KOPT-K1 (cell line): Measurements from ENCODE around the gene IL18RAP.

ENCODE experiments used
- H3K27ac ChIP-seq: fragments of 200-600 bp; sonication (generic); 2 replicates; pipeline ENCODE4 v1.5.1; 2016; ENCODE audit warnings: antibody characterized with exemption, mild to moderate bottlenecking, low read depth, low read length; ENCODE audit not compliant: poor library complexity, severe bottlenecking
- H3K36me3 ChIP-seq: fragments of 200-600 bp; sonication (generic); 2 replicates; pipeline ENCODE4 v1.5.1; 2017; ENCODE audit warnings: antibody characterized with exemption, mild to moderate bottlenecking, low read length, moderate library complexity; ENCODE audit not compliant: insufficient read depth
- H3K9me3 ChIP-seq: fragments of 200-600 bp; sonication (generic); 2 replicates; pipeline ENCODE4 v1.5.1; 2017; ENCODE audit warnings: antibody characterized with exemption, low read length, mild to moderate bottlenecking; ENCODE audit not compliant: insufficient read depth, poor library complexity, severe bottlenecking

IL18RAP gene

DNA sequence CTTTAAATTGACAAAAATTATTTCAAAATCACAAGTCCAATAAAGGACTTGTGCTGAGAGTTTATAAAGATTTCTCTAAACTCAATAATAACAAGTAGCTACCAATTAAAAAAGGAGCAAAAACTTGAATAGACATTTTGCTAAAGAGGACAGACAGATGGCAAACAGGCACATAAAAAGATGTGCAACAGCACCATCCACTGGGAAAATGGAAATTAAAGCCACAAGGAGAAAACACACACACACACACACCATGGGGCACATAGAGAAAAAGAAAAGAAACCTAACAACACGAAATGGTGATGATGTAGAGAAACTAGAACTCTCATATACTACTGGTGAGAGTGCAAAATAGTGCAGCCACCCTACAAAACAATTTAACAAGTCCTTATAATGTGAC, 37.5 kb downstream of the IL18RAP start:
- Histone ChIP-seq H3K36me3 (no peaks in the 10 kb centered on the region), H3K9me3 (peaks cover 3% of the 10 kb centered on the region)

GRCh38 chr2:102461188-102461587, 38.2 kb downstream of the IL18RAP start:
- H3K9me3 ChIP-seq: peaks cover 3% of the 10 kb centered on the region

More for the DNA sequence above, 37.5 kb downstream of the IL18RAP start:
- no peak overlapping the region for H3K27ac ChIP-seq

DNA sequence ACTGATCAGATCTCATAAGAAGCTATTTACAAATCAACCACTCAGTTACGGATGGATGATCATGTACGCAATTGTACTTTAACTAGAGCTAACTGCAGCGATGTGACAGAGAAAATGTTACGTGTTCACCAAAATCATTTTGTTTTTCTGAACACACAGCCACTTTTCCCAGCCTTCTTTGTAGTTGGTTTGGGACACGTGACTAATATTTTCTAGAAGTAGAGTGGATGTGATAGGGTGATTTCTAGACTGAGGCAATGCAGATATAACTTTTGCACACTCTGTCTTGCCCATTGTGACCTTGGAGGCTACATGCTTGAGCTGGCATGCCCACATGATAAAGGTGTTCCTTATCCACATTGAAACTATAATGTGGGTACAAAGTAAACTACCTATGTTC, 40.2 kb downstream of the IL18RAP start:
- Histone ChIP-seq H3K36me3 (no peaks in the 10 kb centered on the region), H3K9me3 (peaks cover 3% of the 10 kb centered on the region)

More at GRCh38 chr2:102461188-102461587, 38.2 kb downstream of the IL18RAP start:
- no peaks in the 10 kb centered on the region for H3K36me3 ChIP-seq
- no peak overlapping the region for H3K27ac ChIP-seq

GRCh38 chr2:102470168-102470567, 47.2 kb downstream of the IL18RAP start:
- H3K36me3 ChIP-seq: no peaks in the 10 kb centered on the region
- H3K27ac ChIP-seq: no peak overlapping the region
- H3K9me3 ChIP-seq: peaks cover 16% of the 10 kb centered on the region

More for the DNA sequence above, 40.2 kb downstream of the IL18RAP start:
- no peak overlapping the region for H3K27ac ChIP-seq

- Histone ChIP-seq H3K36me3 (no peaks in the 10 kb centered on the region), H3K27ac (no peak within 1 kb of the TSS), H3K9me3 (peaks cover 16% of the 10 kb centered on the region)
These were observed 50.1 kb downstream of the IL18RAP start, which contains the start of gene SLC9A4 for GRCh38 chr2:102473020-102473419. Gene SLC9A4 (plus strand): TSS chr2:102473226. CDS start chr2:102473760, 534 bp downstream.

DNA sequence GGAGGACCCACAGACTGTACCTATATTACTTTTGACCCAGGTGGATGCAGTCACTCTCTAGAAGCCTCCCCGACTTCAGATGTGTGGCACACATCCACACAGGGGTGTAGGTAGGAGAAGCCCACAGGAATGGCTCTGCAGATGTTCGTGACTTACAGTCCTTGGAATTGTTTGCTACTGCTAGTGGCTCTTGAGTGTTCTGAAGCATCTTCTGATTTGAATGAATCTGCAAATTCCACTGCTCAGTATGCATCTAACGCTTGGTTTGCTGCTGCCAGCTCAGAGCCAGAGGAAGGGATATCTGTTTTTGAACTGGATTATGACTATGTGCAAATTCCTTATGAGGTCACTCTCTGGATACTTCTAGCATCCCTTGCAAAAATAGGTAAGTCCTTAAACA, 50.7 kb downstream of the IL18RAP start:
- H3K9me3 ChIP-seq: peaks cover 14% of the 10 kb centered on the region
- no peak overlapping the region for H3K27ac ChIP-seq
- no peaks in the 10 kb centered on the region for H3K36me3 ChIP-seq

GRCh38 chr2:102474785-102475184, 51.8 kb downstream of the IL18RAP start:
- H3K27ac ChIP-seq: no peak overlapping the region
- H3K36me3 ChIP-seq: no peaks in the 10 kb centered on the region
- H3K9me3 ChIP-seq: peaks cover 6% of the 10 kb centered on the region

DNA sequence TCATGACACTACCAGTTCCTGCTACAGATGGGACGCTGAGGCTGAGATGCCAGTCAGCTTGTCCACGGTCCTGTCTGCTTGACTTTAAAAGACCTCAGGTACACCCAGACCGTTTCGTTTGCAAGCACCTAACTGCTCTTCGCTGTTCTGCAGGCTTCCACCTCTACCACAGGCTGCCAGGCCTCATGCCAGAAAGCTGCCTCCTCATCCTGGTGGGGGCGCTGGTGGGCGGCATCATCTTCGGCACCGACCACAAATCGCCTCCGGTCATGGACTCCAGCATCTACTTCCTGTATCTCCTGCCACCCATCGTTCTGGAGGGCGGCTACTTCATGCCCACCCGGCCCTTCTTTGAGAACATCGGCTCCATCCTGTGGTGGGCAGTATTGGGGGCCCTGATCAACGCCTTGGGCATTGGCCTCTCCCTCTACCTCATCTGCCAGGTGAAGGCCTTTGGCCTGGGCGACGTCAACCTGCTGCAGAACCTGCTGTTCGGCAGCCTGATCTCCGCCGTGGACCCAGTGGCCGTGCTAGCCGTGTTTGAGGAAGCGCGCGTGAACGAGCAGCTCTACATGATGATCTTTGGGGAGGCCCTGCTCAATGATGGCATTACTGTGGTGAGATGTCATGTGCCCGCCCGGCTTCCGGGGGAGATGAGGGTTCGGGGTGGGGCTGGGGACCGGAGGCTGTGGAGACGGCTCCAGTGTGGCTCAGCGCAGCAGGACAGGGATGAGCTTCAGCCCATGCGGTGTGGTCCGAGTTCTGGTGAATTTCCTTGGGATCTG, 55.9 kb downstream of the IL18RAP start:
- Histone ChIP-seq H3K27ac (no peak overlapping the region), H3K36me3 (no peaks in the 10 kb centered on the region), H3K9me3 (no peaks in the 10 kb centered on the region)

GRCh38 chr2:102480285-102481195, 57.6 kb downstream of the IL18RAP start:
- Histone ChIP-seq H3K27ac (no peak overlapping the region), H3K36me3 (no peaks in the 10 kb centered on the region), H3K9me3 (no peaks in the 10 kb centered on the region)

DNA sequence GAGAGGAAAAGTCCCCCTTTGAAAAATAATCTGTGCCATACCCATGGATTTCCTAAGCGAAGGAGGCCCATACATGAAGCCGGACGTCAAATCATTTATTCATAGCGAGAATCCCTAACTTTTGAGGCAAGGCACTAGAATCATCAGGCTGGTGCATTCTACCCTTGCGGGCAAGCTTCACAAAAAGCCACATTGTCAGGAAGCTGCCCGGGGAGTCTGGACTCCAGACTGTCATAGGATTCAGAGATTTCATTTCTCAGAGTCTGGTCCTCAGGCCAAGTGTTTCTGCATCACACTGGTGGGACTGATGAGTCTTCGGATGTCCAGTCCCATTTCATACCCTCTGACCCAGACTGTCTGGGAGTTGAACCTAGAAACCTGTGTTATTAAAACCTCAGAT, 59.0 kb downstream of the IL18RAP start:
- no peaks in the 10 kb centered on the region for H3K9me3 ChIP-seq
- no peak overlapping the region for H3K27ac ChIP-seq
- H3K36me3 ChIP-seq: no peaks in the 10 kb centered on the region

GRCh38 chr2:102483086-102483485, 60.1 kb downstream of the IL18RAP start:
- Histone ChIP-seq H3K27ac (no peak overlapping the region), H3K36me3 (no peaks in the 10 kb centered on the region), H3K9me3 (no peaks in the 10 kb centered on the region)

DNA sequence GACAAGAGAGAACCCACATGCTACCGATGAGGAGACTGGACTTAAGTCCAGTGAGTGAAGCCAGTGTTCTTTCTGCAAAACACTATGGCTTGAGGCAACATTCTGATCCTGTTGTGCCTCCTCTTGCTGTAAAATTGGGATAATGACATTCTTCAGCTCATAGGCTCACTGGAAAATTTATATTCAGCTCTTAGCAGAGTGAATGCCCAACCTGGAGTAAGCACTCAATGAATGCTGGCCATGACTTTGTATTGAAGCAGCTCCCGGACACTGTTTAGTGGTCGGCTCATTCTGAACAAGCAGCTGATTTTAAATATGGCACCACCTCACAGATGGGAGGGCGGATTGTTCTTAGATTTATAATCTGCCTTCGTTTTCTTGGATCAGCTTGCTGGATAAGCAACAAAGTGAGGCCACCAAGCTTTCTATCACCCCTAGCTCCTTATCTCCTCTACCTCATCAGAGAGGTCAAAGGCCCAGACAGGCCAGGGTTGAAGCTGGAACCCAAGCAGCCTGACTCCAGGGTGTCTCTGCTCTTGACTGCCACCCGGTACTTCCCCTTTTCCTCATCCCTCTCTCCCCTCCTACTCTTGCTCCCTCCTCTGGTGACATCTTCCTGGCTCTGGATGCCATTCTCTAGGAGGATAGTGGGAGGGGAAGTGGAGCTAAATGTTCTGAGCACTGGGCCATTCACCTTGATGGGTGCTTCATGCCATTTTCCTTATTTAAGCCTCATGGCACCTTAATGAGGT, 61.5 kb downstream of the IL18RAP start:
- Histone ChIP-seq H3K9me3 (no peaks in the 10 kb centered on the region), H3K27ac (no peak overlapping the region), H3K36me3 (no peaks in the 10 kb centered on the region)

DNA sequence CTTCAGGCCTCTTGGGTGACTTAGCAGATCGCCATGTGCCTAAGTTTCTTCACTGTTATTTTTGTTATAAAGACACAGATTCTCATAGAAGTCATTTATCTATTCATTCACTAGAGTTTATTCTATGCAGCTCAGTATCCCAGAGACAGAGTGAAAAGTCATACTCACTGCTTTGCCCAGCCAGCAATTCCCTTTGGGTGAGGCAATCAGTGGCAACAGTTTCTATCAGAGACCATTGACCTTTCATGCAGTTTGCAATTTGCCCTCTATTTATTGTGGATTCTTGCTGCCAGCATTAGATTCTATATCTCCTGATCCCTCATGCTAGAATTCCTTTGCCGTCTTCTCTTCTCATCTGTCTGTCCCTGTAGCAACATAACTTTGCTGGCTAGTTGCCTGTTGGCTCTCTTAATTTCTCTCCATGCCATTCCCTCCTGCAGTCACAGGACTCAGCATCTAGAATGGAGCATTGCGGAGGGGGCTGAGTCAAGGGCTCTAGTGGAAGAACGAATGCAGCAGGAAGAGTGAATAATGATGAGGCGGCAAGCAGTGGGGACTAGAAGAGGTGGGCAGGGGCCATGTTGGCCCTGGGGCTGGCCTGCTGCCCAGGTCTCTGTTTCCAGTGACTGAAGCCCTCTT, 62.3 kb downstream of the IL18RAP start:
- Histone ChIP-seq H3K36me3 (no peaks in the 10 kb centered on the region), H3K9me3 (no peaks in the 10 kb centered on the region), H3K27ac (no peak overlapping the region)

DNA sequence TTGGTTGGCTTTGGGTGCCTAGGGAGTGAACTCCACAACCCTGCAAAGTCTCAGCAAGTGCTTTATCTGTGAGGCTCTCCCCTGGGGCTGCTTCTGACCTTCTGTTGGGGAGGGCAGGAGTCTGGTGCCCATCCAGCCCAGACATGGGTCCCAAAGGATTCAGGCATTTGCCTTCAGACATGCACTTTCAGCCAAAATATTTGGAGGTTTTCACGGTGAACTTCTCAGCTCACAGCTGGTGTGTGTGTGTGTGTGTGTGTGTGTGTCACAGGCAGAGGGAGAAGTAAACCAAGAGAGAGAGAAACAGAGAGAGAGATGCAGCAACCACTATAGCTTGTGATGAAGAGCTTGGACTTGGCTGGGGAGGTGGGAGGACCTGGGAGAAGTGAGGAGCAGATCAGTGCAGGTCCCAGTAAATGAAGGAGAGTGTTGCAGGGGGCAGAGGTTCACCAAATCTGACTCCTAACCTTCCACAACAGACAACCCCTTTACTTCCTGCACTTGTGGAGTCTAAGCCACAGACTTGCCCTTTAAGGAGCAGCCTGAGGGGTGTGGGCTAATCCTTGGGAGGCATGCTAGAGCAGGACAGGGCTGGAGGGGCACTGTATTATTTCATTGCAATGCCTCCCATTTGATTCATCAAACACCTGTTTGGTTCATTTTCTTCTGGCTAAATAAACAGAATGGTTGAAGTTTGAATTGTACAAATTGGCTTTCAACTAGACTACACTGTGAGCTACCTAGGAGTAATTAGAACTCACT, 64.2 kb downstream of the IL18RAP start:
- H3K27ac ChIP-seq: no peak overlapping the region
- no peaks in the 10 kb centered on the region for H3K9me3 ChIP-seq

More for the DNA sequence above, 64.2 kb downstream of the IL18RAP start:
- H3K36me3 ChIP-seq: no peaks in the 10 kb centered on the region
